Suprapubic skin (tissue), 4 donors: ENCODE data around the gene PLD3.

Experiments
- POLR2A ChIP-seq, 2 donors: fragments of 450-650 bp; IDR thresholded peaks; one replicate each; pipeline ENCODE4 v1.6.1; 2017; ENCODE audit warnings: antibody characterized with exemption in 2 of 2, mild to moderate bottlenecking in 2 of 2, moderate library complexity in 2 of 2
- POLR2AphosphoS5 ChIP-seq, 3 donors: sonication (generic); formaldehyde crosslinking; IDR thresholded peaks; one replicate each; pipeline ENCODE4 v1.6.1; 2017; ENCODE audit warnings: antibody characterized with exemption in 3 of 3
- TF ChIP-seq, protein P1 (sequence below), 2 donors: fragments of 200-600 bp in 1 of 2; fragments of 450-650 bp in 1 of 2; sonication (generic) in 1 of 2; IDR thresholded peaks; one replicate each; pipeline ENCODE4 v1.5.1; 2016 to 2019; ENCODE audit warnings: antibody characterized with exemption in 2 of 2, mild to moderate bottlenecking in 1 of 2, moderate library complexity in 1 of 2

- TF ChIP-seq, protein P1, sequence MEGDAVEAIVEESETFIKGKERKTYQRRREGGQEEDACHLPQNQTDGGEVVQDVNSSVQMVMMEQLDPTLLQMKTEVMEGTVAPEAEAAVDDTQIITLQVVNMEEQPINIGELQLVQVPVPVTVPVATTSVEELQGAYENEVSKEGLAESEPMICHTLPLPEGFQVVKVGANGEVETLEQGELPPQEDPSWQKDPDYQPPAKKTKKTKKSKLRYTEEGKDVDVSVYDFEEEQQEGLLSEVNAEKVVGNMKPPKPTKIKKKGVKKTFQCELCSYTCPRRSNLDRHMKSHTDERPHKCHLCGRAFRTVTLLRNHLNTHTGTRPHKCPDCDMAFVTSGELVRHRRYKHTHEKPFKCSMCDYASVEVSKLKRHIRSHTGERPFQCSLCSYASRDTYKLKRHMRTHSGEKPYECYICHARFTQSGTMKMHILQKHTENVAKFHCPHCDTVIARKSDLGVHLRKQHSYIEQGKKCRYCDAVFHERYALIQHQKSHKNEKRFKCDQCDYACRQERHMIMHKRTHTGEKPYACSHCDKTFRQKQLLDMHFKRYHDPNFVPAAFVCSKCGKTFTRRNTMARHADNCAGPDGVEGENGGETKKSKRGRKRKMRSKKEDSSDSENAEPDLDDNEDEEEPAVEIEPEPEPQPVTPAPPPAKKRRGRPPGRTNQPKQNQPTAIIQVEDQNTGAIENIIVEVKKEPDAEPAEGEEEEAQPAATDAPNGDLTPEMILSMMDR (IDR thresholded peaks at IDR 0.05) = no peak
- TF ChIP-seq POLR2A (IDR thresholded peaks at IDR 0.05) (no peak), POLR2AphosphoS5 (IDR thresholded peaks at IDR 0.05) (no peak)
These were observed 7.6 kb downstream of the PLD3 start for GRCh38 chr19:40355975-40356680.
